ENCODE data around the gene SPG7. TPM values are rescaled to one million over a fixed set of nuclear protein-coding genes. Genes with fewer than 3 reads are reported as not detected.

The SPG7 gene
- total and polyA plus RNA-seq, 2 experiments from 2014 or later: 108 to 222 TPM

DNA sequence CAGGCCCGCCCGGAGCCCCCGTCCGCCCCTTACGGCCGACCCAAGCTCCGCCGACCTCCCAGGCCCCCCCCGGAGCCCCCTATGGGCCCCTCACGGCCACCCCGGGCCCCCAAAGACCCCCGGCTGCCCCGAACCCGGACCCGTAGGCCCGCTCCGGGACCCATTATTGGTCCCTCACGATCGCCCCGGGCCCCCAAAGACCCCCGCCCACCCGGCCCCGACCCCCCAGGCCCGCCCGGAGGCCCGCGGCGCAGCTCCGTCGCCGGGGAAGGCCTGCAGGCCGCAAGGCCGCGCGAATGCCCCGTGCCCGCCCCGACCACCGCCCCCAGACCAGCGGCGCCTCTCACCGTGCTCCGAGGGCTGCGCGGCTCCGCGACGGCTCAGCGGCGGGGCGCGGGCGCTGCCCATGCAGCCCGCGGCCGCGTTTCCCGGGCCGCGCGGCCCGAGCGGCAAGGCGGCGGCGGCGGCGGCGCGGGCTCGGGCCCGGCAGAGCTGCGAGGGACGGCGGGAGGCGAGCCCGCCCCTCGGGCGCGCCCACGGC lies 18.2 kb upstream of the SPG7 start:
- DNase-seq (ENCODE audit: low spot score): no peak
- Histone ChIP-seq H3K79me2 (peaks cover 75% of the 10 kb centered on the region), H3K4me2 (peak overlapping the region; percentile 94), H3K4me3 (peak overlapping the region; percentile 70), H3K9me2 (replicated peaks; ENCODE audit: insufficient read depth) (no peaks in the 10 kb centered on the region), H3K27me3 (no peaks in the 10 kb centered on the region), H2AFZ (no peak overlapping the region), H4K20me1 (ENCODE audit: insufficient read depth, poor library complexity, severe bottlenecking) (peaks cover 40% of the 10 kb centered on the region), H3K27ac (peak overlapping the region; percentile 98), H3K9me3 (ENCODE audit: low read depth) (no peaks in the 10 kb centered on the region), H3K36me3 (replicated peaks; ENCODE audit: insufficient read depth, low read depth) (no peaks in the 10 kb centered on the region), H3K4me1 (ENCODE audit: insufficient read depth) (peaks cover 36% of the 10 kb centered on the region)
- TF ChIP-seq EZH2phosphoT487 (IDR thresholded peaks at IDR 0.05; ENCODE audit: low read depth, severe bottlenecking, unreplicated experiment): no peak
- TF ChIP-seq EZH2 (IDR thresholded peaks at IDR 0.05; ENCODE audit: borderline replicate concordance): no peak
- TF ChIP-seq, protein P1, sequence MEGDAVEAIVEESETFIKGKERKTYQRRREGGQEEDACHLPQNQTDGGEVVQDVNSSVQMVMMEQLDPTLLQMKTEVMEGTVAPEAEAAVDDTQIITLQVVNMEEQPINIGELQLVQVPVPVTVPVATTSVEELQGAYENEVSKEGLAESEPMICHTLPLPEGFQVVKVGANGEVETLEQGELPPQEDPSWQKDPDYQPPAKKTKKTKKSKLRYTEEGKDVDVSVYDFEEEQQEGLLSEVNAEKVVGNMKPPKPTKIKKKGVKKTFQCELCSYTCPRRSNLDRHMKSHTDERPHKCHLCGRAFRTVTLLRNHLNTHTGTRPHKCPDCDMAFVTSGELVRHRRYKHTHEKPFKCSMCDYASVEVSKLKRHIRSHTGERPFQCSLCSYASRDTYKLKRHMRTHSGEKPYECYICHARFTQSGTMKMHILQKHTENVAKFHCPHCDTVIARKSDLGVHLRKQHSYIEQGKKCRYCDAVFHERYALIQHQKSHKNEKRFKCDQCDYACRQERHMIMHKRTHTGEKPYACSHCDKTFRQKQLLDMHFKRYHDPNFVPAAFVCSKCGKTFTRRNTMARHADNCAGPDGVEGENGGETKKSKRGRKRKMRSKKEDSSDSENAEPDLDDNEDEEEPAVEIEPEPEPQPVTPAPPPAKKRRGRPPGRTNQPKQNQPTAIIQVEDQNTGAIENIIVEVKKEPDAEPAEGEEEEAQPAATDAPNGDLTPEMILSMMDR (IDR thresholded peaks at IDR 0.05; ENCODE audit: poor library complexity): no peak
- WGBS (ENCODE audit: low lambda C conversion rate, missing lambda C conversion rate): 1% methylated on average over 25 of the region's 81 CpGs

DNA sequence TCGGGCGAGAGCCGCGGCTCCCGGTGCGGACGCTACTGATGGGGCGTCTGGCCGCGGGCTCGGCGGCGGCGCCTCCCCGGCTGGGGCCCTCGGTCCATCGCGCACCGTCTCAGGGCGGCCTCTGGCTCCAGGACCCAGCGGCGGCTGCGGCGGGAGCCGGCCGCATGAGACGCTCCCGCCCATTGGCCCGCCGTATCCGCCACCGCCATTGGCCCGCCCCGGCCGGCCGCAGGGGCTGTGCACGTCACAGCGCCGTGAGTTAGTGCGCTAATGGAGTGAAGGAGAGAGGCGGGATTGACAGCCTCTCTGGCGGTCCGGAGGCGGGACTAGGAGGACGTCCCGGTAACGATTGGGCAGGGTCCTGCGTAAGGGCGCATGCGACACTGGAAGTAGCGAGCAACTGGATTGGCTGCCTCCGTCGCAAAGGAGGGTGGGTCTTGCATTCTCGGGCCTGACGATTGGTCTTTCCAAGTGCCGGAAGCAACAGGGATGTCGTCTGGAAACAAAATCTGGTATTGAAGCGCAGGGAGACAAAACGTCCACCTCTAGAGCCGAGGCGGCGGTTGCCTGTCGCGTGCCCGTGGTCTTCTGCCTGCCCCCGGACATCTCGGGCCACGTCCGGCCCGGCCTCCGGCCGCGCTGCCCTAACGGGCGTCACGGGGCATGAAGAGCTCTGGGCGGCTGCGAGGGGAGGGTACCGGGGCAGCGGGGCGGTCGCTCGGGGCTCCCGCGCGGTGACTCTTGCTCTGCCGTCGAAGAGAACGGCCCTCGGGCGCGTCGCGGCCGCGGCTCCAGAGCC lies 17.6 kb upstream of the SPG7 start, which contains the start of gene ANKRD11:
Gene ANKRD11 (minus strand): TSS at position 123 of the 799 bp plus-strand sequence. CDS start 173,542 bp downstream, outside the sequence.
- Histone ChIP-seq H3K9me2 (replicated peaks; ENCODE audit: insufficient read depth) (no peaks in the 10 kb centered on the region), H4K20me1 (ENCODE audit: insufficient read depth, poor library complexity, severe bottlenecking) (peaks cover 34% of the 10 kb centered on the region), H3K4me1 (ENCODE audit: insufficient read depth) (peaks cover 29% of the 10 kb centered on the region), H3K79me2 (peaks cover 68% of the 10 kb centered on the region), H3K4me2 (peak within 1 kb of the TSS; percentile 99), H3K27me3 (no peaks in the 10 kb centered on the region), H3K36me3 (replicated peaks; ENCODE audit: insufficient read depth, low read depth) (no peaks in the 10 kb centered on the region), H3K4me3 (peak within 1 kb of the TSS; percentile 70), H3K9me3 (ENCODE audit: low read depth) (no peaks in the 10 kb centered on the region), H3K27ac (peak within 1 kb of the TSS; percentile 98), H2AFZ (peak within 1 kb of the TSS; percentile 73)
- peak; percentile 99 for DNase-seq (ENCODE audit: low spot score)
- under 1% methylated on average over 89 of the region's 96 CpGs for WGBS (ENCODE audit: low lambda C conversion rate, missing lambda C conversion rate)
- TF ChIP-seq EZH2phosphoT487 (IDR thresholded peaks at IDR 0.05; ENCODE audit: low read depth, severe bottlenecking, unreplicated experiment) (no peak), EZH2 (IDR thresholded peaks at IDR 0.05; ENCODE audit: borderline replicate concordance) (no peak)
- TF ChIP-seq, protein P1 (IDR thresholded peaks at IDR 0.05; ENCODE audit: poor library complexity): no peak

DNA sequence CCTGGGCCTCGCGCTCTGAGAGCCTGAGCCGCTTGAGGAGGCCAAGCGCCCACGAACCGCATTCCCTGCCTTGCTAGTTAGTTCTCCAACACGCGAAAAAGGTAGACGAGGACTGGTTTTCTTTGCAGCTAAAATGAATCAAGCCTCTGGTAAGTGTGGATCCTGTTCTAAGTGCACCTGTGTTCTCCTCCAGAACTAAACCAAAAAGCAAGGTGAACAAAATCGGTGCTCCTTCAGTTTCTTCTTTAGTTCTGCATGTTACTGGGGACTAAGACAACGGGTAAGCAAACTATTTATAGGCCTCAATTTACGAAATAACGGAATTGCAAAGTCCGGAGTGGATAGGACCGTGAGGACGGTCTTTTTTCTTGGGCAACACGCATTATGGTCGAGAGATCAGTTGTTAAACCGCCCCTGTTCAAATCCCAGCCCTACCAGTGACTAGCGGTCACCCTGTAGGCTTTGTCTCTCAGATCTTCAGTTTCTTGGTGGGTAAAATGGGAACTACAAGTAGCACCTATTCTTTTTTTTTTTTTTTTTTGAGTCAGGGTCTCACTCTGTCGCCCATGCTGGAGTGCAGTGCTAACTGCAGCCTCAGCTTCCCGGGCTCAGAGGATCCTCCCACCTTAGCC lies 16.8 kb upstream of the SPG7 start:
- Histone ChIP-seq H3K9me3 (ENCODE audit: low read depth) (no peaks in the 10 kb centered on the region), H3K27ac (peak overlapping the region; percentile 91), H3K27me3 (no peaks in the 10 kb centered on the region), H2AFZ (peak overlapping the region; percentile 73), H3K36me3 (replicated peaks; ENCODE audit: insufficient read depth, low read depth) (no peaks in the 10 kb centered on the region), H3K4me2 (peak overlapping the region; percentile 99), H3K9me2 (replicated peaks; ENCODE audit: insufficient read depth) (no peaks in the 10 kb centered on the region), H3K4me3 (peak overlapping the region; percentile 51), H3K4me1 (ENCODE audit: insufficient read depth) (peaks cover 22% of the 10 kb centered on the region), H3K79me2 (peaks cover 61% of the 10 kb centered on the region), H4K20me1 (ENCODE audit: insufficient read depth, poor library complexity, severe bottlenecking) (peaks cover 26% of the 10 kb centered on the region)
- 3% methylated on average over 21 of the region's 22 CpGs for WGBS (ENCODE audit: low lambda C conversion rate, missing lambda C conversion rate)
- no peak for DNase-seq (ENCODE audit: low spot score)
- TF ChIP-seq, protein P1 (IDR thresholded peaks at IDR 0.05; ENCODE audit: poor library complexity): peak; percentile 12
- no peak for TF ChIP-seq EZH2 (IDR thresholded peaks at IDR 0.05; ENCODE audit: borderline replicate concordance)

Measured in hepatocyte (in vitro differentiated cells).